Heart right ventricle (tissue), 16 donors: Measurements from ENCODE around the gene SELENOV. TPM values are rescaled to one million over a fixed set of nuclear protein-coding genes. Genes with fewer than 3 reads are reported as not detected.
A peak's percentile ranks its signal among the peaks of the same experiment; 100 is the strongest.

Experiments
- ATAC-seq, 8 donors: fragments of 200-7000 bp; cut with Tn5 transposase; one replicate each; pipeline ENCODE4 v1.9.1; 2020; ENCODE audit warnings: mild to moderate bottlenecking in 8 of 8, moderate library complexity in 8 of 8, moderate number of reproducible peaks in 1 of 8
- DNase-seq, 2 donors: peaks; one replicate each; pipeline ENCODE4 v3.0.0-alpha.2; 2020
- H3K27ac ChIP-seq, 10 donors: fragments of 200-600 bp; sonication (generic) in 2 of 10; one replicate each; pipeline versions ENCODE4 v1.5.0 to v1.8.0; 2020 to 2022; ENCODE audit warnings: mild to moderate bottlenecking in 3 of 10
- H3K27me3 ChIP-seq, 7 donors: fragments of 200-600 bp; one replicate each; pipeline ENCODE4 v1.8.0; 2021 to 2022; ENCODE audit warnings: mild to moderate bottlenecking in 2 of 7
- H3K36me3 ChIP-seq, 9 donors: fragments of 200-600 bp; sonication (generic) in 1 of 9; one replicate each; pipeline versions ENCODE4 v1.5.0 to v1.8.0; 2020 to 2022; ENCODE audit warnings: mild to moderate bottlenecking in 2 of 9
- H3K4me1 ChIP-seq, 9 donors: fragments of 200-600 bp; sonication (generic) in 1 of 9; one replicate each; pipeline versions ENCODE4 v1.5.0 to v1.8.0; 2020 to 2022; ENCODE audit warnings: mild to moderate bottlenecking in 4 of 9
- H3K4me3 ChIP-seq, 10 donors: fragments of 200-600 bp; sonication (generic) in 2 of 10; one replicate each; pipeline versions ENCODE4 v1.5.0 to v1.8.0; 2020 to 2022; ENCODE audit warnings: mild to moderate bottlenecking in 7 of 10, moderate library complexity in 2 of 10
- H3K9me3 ChIP-seq, 11 donors: fragments of 200-600 bp in 10 of 11; sonication (generic) in 2 of 11; one replicate each; pipeline versions ENCODE4 v1.5.0 to v1.8.0; 2013 to 2022; ENCODE audit warnings: mild to moderate bottlenecking in 2 of 11, control low read depth in 1 of 11, moderate library complexity in 1 of 11
- WGBS, 2 donors: extraction: QIAGEN DNeasy Blood & Tissue Kit; methylation state at CpG; one replicate each; pipeline ENCODE4 v1.1.7; 2013; ENCODE audit warnings: inconsistent platforms in 1 of 2; 5-methylcytosine and 5-hydroxymethylcytosine counted together
- intact Hi-C, 10 donors: fragments of 100-400 bp; cut with DNase I; formaldehyde crosslinking; loops; one replicate each; pipeline versions ENCODE4 v1.11.1 to v1.14.2; 2022
- polyA plus RNA-seq, 2 donors: library from polyadenylated mRNA; stranded (reverse); fragments of 200-250 nt; gene quantifications; one replicate each; pipeline ENCODE4 v1.2.3, GENCODE V29; 2013
- total RNA-seq, 10 donors: library from RNA; stranded (reverse); fragmentation: NEBNext Ultra II Directional in 3 of 10; extraction: Animal tissue kit (Norgen Biotek cat#: 25700) in 3 of 10; gene quantifications; one replicate each; pipeline versions ENCODE4 v1.2.1 to v1.2.4, GENCODE V29; 2021 to 2023
- TF ChIP-seq, protein P1 (sequence below), 9 donors: fragments of 200-600 bp; sonication (generic) in 2 of 9; IDR thresholded peaks; one replicate each; pipeline versions ENCODE4 v1.5.0 to v1.8.0; 2021 to 2022; ENCODE audit warnings: antibody characterized with exemption in 9 of 9, mild to moderate bottlenecking in 5 of 9, moderate library complexity in 1 of 9
- donor health status: Arrhythmogenic right ventricular cardiomyopathy.
- donor health status: ischemic (EF 13 %, LVEDD 7.1; RV severe dilation, severe dysfunction).
- donor health status: healthy with polysubstance abuse.
- donor health status: DM: no; HTN: yes; CAD: no.
- donor health status: DM: no; HTN: no; CAD: no.
- donor health status: ischemic (EF 25% LVEDD 6.9; RV normal size, moderate dysfunction).
- donor health status: ischemic (EF 25% LVEDD 5.7; RV mildly dilated, moderate dysfunction).
- donor health status: healthy.
- donor health status: DM: yes; HTN: yes; CAD: no.
- donor health status: Ischemic cardiomyopathy.
- donor health status: ischemic (EF 35%, LVEDD 5.7; RV mildly dilated, moderate dysfunction).
- donor health status: nonischemic (EF 11% LVEDD 7.7; RV severe dilation, severe dysfunction).
- donor health status: DM: yes; HTN: yes; CAD: no.
- donor health status: PGD.
- donor health status: ischemic (EF 29% LVEDD 5.4; RV normal size, mild dysfunction).
- donor health status: nonischemic (EF 23%, LVEDD 6.1; RV moderate dilation, normal function).

The SELENOV gene
- total and polyA plus RNA-seq, 12 donors, result not detected

DNA sequence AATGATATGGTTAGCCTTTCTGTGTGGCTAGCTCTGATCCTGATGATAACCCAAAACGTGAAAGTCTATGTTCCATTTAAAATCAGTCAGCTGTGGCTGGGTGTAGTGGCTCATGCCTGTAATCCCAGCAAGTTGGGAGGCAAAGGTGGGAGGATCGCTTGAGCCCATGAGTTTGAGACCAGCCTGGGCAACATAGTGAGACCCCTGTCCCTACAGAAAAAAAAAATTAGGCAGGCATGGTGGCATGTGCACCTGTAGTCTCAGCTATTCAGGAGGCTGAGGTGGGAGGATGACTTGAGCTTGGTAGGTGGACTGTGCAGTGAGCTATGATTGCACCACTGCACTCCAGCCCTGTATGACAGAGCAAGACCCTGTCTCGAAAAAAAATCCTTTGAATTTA, 18.9 kb downstream of the SELENOV start:
- intact Hi-C loops, result loop anchor here (2.0 to 10.0 kb wide), 11 partner anchors 49 to 409 kb away; partner anchors contain the start of genes PAK4 (in 2 of the 10), SUPT5H (in 2 of the 10), TIMM50 (in 2 of the 10) and DYRK1B (in 1 of the 10)
- TF ChIP-seq, protein P1, sequence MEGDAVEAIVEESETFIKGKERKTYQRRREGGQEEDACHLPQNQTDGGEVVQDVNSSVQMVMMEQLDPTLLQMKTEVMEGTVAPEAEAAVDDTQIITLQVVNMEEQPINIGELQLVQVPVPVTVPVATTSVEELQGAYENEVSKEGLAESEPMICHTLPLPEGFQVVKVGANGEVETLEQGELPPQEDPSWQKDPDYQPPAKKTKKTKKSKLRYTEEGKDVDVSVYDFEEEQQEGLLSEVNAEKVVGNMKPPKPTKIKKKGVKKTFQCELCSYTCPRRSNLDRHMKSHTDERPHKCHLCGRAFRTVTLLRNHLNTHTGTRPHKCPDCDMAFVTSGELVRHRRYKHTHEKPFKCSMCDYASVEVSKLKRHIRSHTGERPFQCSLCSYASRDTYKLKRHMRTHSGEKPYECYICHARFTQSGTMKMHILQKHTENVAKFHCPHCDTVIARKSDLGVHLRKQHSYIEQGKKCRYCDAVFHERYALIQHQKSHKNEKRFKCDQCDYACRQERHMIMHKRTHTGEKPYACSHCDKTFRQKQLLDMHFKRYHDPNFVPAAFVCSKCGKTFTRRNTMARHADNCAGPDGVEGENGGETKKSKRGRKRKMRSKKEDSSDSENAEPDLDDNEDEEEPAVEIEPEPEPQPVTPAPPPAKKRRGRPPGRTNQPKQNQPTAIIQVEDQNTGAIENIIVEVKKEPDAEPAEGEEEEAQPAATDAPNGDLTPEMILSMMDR (IDR thresholded peaks at IDR 0.05), result no peak
- no peak for ATAC-seq
- H3K4me1 ChIP-seq, result peaks cover 2 to 39% (median 31%) of the 10 kb centered on the region in 9 donors
- H3K27ac ChIP-seq, result no peak overlapping the region
- 66 to 75% methylated on average over 3 of the region's 3 CpGs for WGBS, 2 donors
- H3K36me3 ChIP-seq, result no peaks in the 10 kb centered on the region
- H3K9me3 ChIP-seq, result no peaks in the 10 kb centered on the region
- DNase-seq, result no peak
- H3K4me3 ChIP-seq, result no peak overlapping the region
- no peaks in the 10 kb centered on the region for H3K27me3 ChIP-seq

DNA sequence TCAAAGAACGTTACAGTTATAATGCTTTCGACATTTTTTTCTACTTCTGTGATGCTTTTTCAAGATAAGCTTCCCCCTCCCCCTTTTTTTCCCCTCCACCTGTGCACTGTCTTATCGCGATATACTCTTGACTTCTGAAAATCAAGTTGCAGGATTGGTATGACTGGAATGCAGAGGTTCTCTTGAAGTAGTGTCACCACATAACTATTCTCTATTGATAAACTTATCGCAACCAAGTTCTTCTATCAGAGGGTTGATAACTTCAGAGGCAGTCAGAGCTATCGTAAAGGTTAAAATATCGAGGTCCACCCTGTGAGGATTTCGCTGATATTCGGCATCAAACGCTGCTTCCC, 24.2 kb downstream of the SELENOV start:
- peak in 1 of 8 donors; percentile 5 for ATAC-seq
- H3K36me3 ChIP-seq, result no peaks in the 10 kb centered on the region
- intact Hi-C loops, result loop anchor here in 9 of 10 donors (5.0 to 10.0 kb wide), 7 partner anchors 54 to 414 kb away; partner anchors contain the start of genes PAK4 (in 2 of the 9), SUPT5H (in 2 of the 9), DYRK1B (in 1 of the 9) and PLEKHG2 (in 1 of the 9)
- no peaks in the 10 kb centered on the region for H3K27me3 ChIP-seq
- TF ChIP-seq, protein P1 (IDR thresholded peaks at IDR 0.05), result no peak
- H3K9me3 ChIP-seq, result no peaks in the 10 kb centered on the region
- peak overlapping the region; percentile 90 to 98 (median 96) for H3K27ac ChIP-seq
- no peak for DNase-seq
- WGBS, 2 donors, result 1 to 2% methylated on average over 10 of the region's 10 CpGs
- H3K4me1 ChIP-seq, result peaks cover 0 to 32% (median 23%) of the 10 kb centered on the region in 9 donors
- H3K4me3 ChIP-seq, result peak overlapping the region; percentile 47 to 94 (median 77)

DNA sequence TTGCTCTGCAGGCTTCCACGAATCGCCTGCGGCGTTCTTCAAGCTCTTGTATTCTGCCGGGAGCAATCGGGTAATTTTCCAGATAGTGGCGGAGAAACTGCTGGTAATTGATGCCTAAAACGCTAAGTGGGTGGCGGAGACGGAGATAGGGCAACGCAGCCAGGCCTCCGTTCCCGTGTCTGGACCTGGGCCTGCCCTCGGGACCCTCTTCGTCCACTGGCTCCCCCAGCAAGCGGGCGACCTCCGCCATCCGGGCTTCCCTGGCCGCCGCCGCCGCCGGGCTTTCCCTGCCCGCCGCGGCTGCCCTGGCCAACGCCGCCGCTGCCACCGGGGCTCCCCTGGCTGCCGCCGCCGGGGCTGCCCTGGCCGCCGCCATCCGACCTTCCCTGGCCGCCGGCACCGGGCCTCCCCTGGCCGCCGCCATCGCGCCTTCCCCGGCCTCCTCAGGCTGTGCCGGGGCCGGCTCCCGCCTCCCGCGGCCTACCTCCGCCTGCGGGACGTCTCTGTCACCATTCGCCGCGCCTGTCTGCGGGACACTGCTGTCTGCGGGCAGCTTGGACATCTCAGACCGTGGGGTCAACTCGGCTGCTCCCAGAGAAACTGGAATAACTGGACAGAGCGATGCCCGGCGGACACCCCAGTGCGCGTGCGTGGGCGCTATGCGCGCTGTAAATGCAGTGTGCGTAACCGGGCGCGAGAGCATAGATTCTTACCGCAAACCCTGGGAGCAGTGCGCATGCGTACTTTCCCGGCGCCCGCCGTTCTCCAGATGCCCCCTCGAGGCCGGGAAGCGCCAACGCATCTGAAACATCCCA, 24.8 kb downstream of the SELENOV start, which contains the start of gene EID2:
EID2 (minus strand) TSS at position 644 of the 815 bp plus-strand sequence; CDS start at position 562, 82 bp downstream.
- TF ChIP-seq, protein P1 (IDR thresholded peaks at IDR 0.05), result peak; percentile 74 to 94 (median 87)
- Histone ChIP-seq H3K9me3 (no peaks in the 10 kb centered on the region), H3K36me3 (no peaks in the 10 kb centered on the region), H3K4me3 (peak within 1 kb of the TSS; percentile 47 to 94 (median 77)), H3K27ac (peak within 1 kb of the TSS; percentile 90 to 98 (median 96)), H3K4me1 (peaks cover 0 to 32% (median 23%) of the 10 kb centered on the region in 9 donors), H3K27me3 (no peaks in the 10 kb centered on the region)
- intact Hi-C loops, result loop anchor here in 9 of 10 donors (5.0 to 10.0 kb wide), 8 partner anchors 55 to 415 kb away; partner anchors contain the start of genes PAK4 (in 2 of the 9), SUPT5H (in 2 of the 9), DYRK1B (in 1 of the 9) and FBL (in 1 of the 9)
- ATAC-seq, result peak; percentile 97 to 99 (median 99)
- DNase-seq, result peak; percentile 95 to 96
- WGBS, 2 donors, result 0 to 1% methylated on average over 77 to 84 of the region's 84 CpGs

DNA sequence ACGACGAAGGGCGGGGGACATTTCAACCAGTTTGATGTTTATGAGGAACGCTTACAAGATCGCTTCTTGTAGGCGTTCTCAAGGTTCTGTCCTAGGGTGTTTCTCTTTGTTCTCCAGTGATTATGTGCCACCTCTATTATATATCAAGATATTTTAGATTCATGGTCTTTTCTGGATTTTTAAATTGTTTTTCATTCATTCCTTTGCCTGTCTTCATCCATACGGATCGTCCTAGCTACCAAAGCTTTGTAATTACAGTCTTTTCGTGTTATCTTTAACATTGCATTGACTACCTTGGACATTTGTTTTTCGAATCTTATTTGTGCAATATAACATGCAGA, 25.4 kb downstream of the SELENOV start:
- 5% methylated on average over 10 of the region's 10 CpGs for WGBS, 2 donors

More for the DNA sequence above, 25.4 kb downstream of the SELENOV start:
- Histone ChIP-seq H3K27me3 (peaks cover 0 to 3% (median 0%) of the 10 kb centered on the region in 7 donors), H3K27ac (peak overlapping the region in 6 of 10 donors; percentile 91 to 97 (median 95)), H3K36me3 (no peaks in the 10 kb centered on the region), H3K4me3 (peak overlapping the region in 7 of 10 donors; percentile 74 to 94 (median 86)), H3K9me3 (no peaks in the 10 kb centered on the region), H3K4me1 (peaks cover 0 to 32% (median 23%) of the 10 kb centered on the region in 9 donors)
- no peak for DNase-seq
- ATAC-seq, result no peak
- TF ChIP-seq, protein P1 (IDR thresholded peaks at IDR 0.05), result peak in 1 of 9 donors; percentile 24
- intact Hi-C loops, result loop anchor here in 1 of 10 donors (10.0 kb wide), 1 partner anchor 304 kb away; the partner anchor contains the start of gene FBL
